H1 (cell line): ENCODE data around the gene KRT84. TPM values are rescaled to one million over a fixed set of nuclear protein-coding genes. Genes with fewer than 3 reads are reported as not detected.

Experiments used
- CTCF ChIA-PET: fragments of 300-600 bp; sonication (Branson Sonifier 250); formaldehyde crosslinking; loops from one replicate; lab custom pipeline; 2021; ENCODE audit not compliant: partially characterized antibody; lab: Charles Lee
- POLR2A ChIA-PET: fragments of 300-600 bp; sonication (Branson Sonifier 250); formaldehyde crosslinking; loops from one replicate; lab custom pipeline; 2021; ENCODE audit warnings: inconsistent platforms; ENCODE audit not compliant: partially characterized antibody; lab: Charles Lee
- DNase-seq, 2 experiments: peaks; one replicate each; pipeline versions ENCODE4 v3.0.0 to v3.0.0-alpha.2; 2010 to 2022; ENCODE audit warnings: low spot score in 2 of 2, low read depth in 1 of 2, mixed read lengths in 1 of 2
- FAIRE-seq: peaks from 2 replicates; lab custom pipeline; 2011; peaks lifted over from hg19 to GRCh38; lab: Jason Lieb, UNC
- H2AFZ ChIP-seq: 2 replicates; pipeline ENCODE4 v1.8.1; 2012; ENCODE audit warnings: low read length, inconsistent platforms
- H2AK5ac ChIP-seq: 2 replicates; pipeline ENCODE4 v1.6.1; 2013; ENCODE audit warnings: low read depth, low read length
- H2BK120ac ChIP-seq: replicated peaks from 2 replicates; pipeline ENCODE3; 2013; ENCODE audit warnings: low read depth, low read length, inconsistent platforms
- H2BK12ac ChIP-seq: 2 replicates; pipeline ENCODE4 v1.6.1; 2013; ENCODE audit warnings: low read depth, low read length
- H2BK15ac ChIP-seq: 2 replicates; pipeline ENCODE4 v1.6.1; 2013; ENCODE audit warnings: low read length
- H2BK20ac ChIP-seq: 2 replicates; pipeline ENCODE4 v1.6.1; 2013; ENCODE audit warnings: low read length
- H2BK5ac ChIP-seq: 2 replicates; pipeline ENCODE4 v1.6.1; 2013; ENCODE audit warnings: low read depth, low read length
- H3K14ac ChIP-seq: 2 replicates; pipeline ENCODE4 v1.6.1; 2013; ENCODE audit warnings: inconsistent platforms; ENCODE audit not compliant: insufficient read length
- H3K18ac ChIP-seq: 2 replicates; pipeline ENCODE4 v1.6.1; 2013; ENCODE audit warnings: low read length; ENCODE audit errors: extremely low read depth
- H3K23ac ChIP-seq: 2 replicates; pipeline ENCODE4 v1.6.1; 2013; ENCODE audit warnings: inconsistent platforms; ENCODE audit not compliant: insufficient read length
- H3K23me2 ChIP-seq: 2 replicates; pipeline ENCODE4 v1.6.1; 2013; ENCODE audit warnings: low read depth, low read length
- H3K27ac ChIP-seq: 2 replicates; pipeline ENCODE4 v1.6.1; 2011; ENCODE audit warnings: low read depth, low read length, inconsistent platforms
- H3K27me3 ChIP-seq, 4 experiments: replicated peaks in 1 of 4; 1 replicate in 1 of 4; 2 replicates in 3 of 4; pipeline versions ENCODE4 v1.6.1 to v1.8.1; 2011 to 2013; ENCODE audit warnings: low read length in 3 of 4, mild to moderate bottlenecking in 3 of 4, inconsistent platforms in 2 of 4, mixed read lengths in 2 of 4, moderate library complexity in 1 of 4; ENCODE audit not compliant: control insufficient read depth in 3 of 4, insufficient read depth in 3 of 4; ENCODE audit errors: extremely low read depth in 1 of 4
- H3K36me3 ChIP-seq, 4 experiments: 2 replicates each; pipeline versions ENCODE4 v1.6.1 to v1.8.1; 2011 to 2013; ENCODE audit warnings: mild to moderate bottlenecking in 4 of 4, low read length in 3 of 4, moderate library complexity in 2 of 4, control low read depth in 1 of 4, inconsistent platforms in 1 of 4; ENCODE audit not compliant: insufficient read depth in 4 of 4, control insufficient read depth in 2 of 4
- H3K4ac ChIP-seq: replicated peaks from 2 replicates; pipeline ENCODE3; 2013; ENCODE audit warnings: low read length, low read depth, mixed read lengths, inconsistent platforms; ENCODE audit not compliant: insufficient read length
- H3K4me1 ChIP-seq, 4 experiments: replicated peaks in 1 of 4; 1 replicate in 1 of 4; 2 replicates in 3 of 4; pipeline versions ENCODE4 v1.6.1 to v1.8.1; 2011 to 2013; ENCODE audit warnings: low read length in 3 of 4, inconsistent platforms in 2 of 4, mixed read lengths in 1 of 4; ENCODE audit not compliant: insufficient read depth in 4 of 4, control insufficient read depth in 3 of 4
- H3K4me2 ChIP-seq, 2 experiments: 2 replicates each; pipeline versions ENCODE4 v1.6.1 to v1.8.1; 2011 to 2013; ENCODE audit warnings: low read depth in 2 of 2, low read length in 2 of 2, control low read depth in 1 of 2, inconsistent platforms in 1 of 2, mild to moderate bottlenecking in 1 of 2; ENCODE audit not compliant: insufficient read depth in 1 of 2
- H3K4me3 ChIP-seq, 4 experiments: fragments of 200-600, 300-600 bp in 1 of 4; sonication (generic), shearing (Covaris generic), sonication (Bioruptor Twin) in 1 of 4; 2 replicates each; pipeline versions ENCODE4 v1.5.1 to v1.8.1; 2011 to 2016; ENCODE audit warnings: low read length in 4 of 4, low read depth in 3 of 4, control low read depth in 2 of 4, inconsistent platforms in 2 of 4, mild to moderate bottlenecking in 2 of 4, mixed read lengths in 1 of 4, moderate library complexity in 1 of 4; ENCODE audit not compliant: insufficient read depth in 2 of 4; ENCODE audit errors: extremely low read depth in 1 of 4
- H3K56ac ChIP-seq: replicated peaks from 2 replicates; pipeline ENCODE3; 2013; ENCODE audit warnings: low read depth, mild to moderate bottlenecking, mixed read lengths, low read length, inconsistent platforms; ENCODE audit not compliant: insufficient read length
- H3K79me1 ChIP-seq: 2 replicates; pipeline ENCODE4 v1.6.1; 2013; ENCODE audit warnings: low read depth, low read length, control low read depth
- H3K79me2 ChIP-seq, 2 experiments: 2 replicates each; pipeline versions ENCODE4 v1.6.1 to v1.8.1; 2012 to 2013; ENCODE audit warnings: low read length in 2 of 2, mild to moderate bottlenecking in 2 of 2, inconsistent platforms in 1 of 2; ENCODE audit not compliant: insufficient read depth in 2 of 2, control insufficient read depth in 1 of 2
- H3K9ac ChIP-seq, 4 experiments: replicated peaks in 1 of 4; 1 replicate in 1 of 4; 2 replicates in 3 of 4; pipeline versions ENCODE4 v1.6.1 to v1.8.1; 2011 to 2013; ENCODE audit warnings: low read depth in 3 of 4, low read length in 3 of 4, control low read depth in 2 of 4, mild to moderate bottlenecking in 2 of 4, moderate library complexity in 2 of 4, inconsistent platforms in 1 of 4; ENCODE audit errors: extremely low read depth in 1 of 4
- H3K9me3 ChIP-seq, 2 experiments: 2 replicates each; pipeline versions ENCODE4 v1.6.1 to v1.8.1; 2012 to 2013; ENCODE audit warnings: mild to moderate bottlenecking in 2 of 2, moderate library complexity in 2 of 2, control low read depth in 1 of 2, inconsistent platforms in 1 of 2, low read depth in 1 of 2, low read length in 1 of 2, mixed read lengths in 1 of 2; ENCODE audit not compliant: insufficient read depth in 2 of 2
- H4K20me1 ChIP-seq, 2 experiments: replicated peaks in 1 of 2; 2 replicates each; pipeline versions ENCODE3 to v1.8.1; 2011 to 2013; ENCODE audit warnings: inconsistent platforms in 2 of 2, low read length in 2 of 2, mild to moderate bottlenecking in 1 of 2; ENCODE audit not compliant: insufficient read depth in 2 of 2, control insufficient read depth in 1 of 2
- H4K5ac ChIP-seq: 2 replicates; pipeline ENCODE4 v1.6.1; 2013; ENCODE audit warnings: low read length, low read depth, mixed read lengths, inconsistent platforms; ENCODE audit not compliant: insufficient read length
- H4K8ac ChIP-seq: 2 replicates; pipeline ENCODE4 v1.8.0; 2013; ENCODE audit warnings: mild to moderate bottlenecking, moderate library complexity, low read length, inconsistent platforms; ENCODE audit not compliant: insufficient read depth; ENCODE audit errors: extremely low read depth
- H4K91ac ChIP-seq: replicated peaks from 2 replicates; pipeline ENCODE3; 2013; ENCODE audit warnings: low read length, mixed read lengths, inconsistent platforms; ENCODE audit not compliant: insufficient read length
- CTCF ChIP-seq, 3 experiments: IDR thresholded peaks; 1 replicate in 2 of 3; 2 replicates in 1 of 3; pipeline versions ENCODE4 v1.5.1 to v1.6.1; 2011; ENCODE audit warnings: low read length in 3 of 3, mild to moderate bottlenecking in 3 of 3, inconsistent platforms in 2 of 3, low read depth in 1 of 3, moderate library complexity in 1 of 3; ENCODE audit not compliant: insufficient read depth in 1 of 3; ENCODE audit errors: control extremely low read depth in 1 of 3
- EZH2 ChIP-seq: fragments of 200-600 bp; sonication (generic); IDR thresholded peaks from 2 replicates; pipeline ENCODE4 v1.7.1; 2012; ENCODE audit warnings: low read depth, mild to moderate bottlenecking, moderate library complexity, low read length, inconsistent platforms; ENCODE audit not compliant: severe bottlenecking
- GABPA ChIP-seq: IDR thresholded peaks from 2 replicates; pipeline ENCODE4 v1.6.1; 2011; ENCODE audit warnings: mild to moderate bottlenecking, low read length, moderate library complexity, borderline replicate concordance; ENCODE audit not compliant: insufficient read depth
- HDAC6 ChIP-seq: IDR thresholded peaks from one replicate; pipeline ENCODE4 v1.7.1; 2012; ENCODE audit warnings: low read depth, mild to moderate bottlenecking, inconsistent platforms, low read length, moderate library complexity
- JUND ChIP-seq: IDR thresholded peaks from 2 replicates; pipeline ENCODE4 v1.6.1; 2011; ENCODE audit warnings: mild to moderate bottlenecking, improper control_type of control experiment, low read length
- POLR2AphosphoS5 ChIP-seq: IDR thresholded peaks from 2 replicates; pipeline ENCODE4 v1.6.1; 2011; ENCODE audit warnings: low read depth, low read length
- POU5F1 ChIP-seq: IDR thresholded peaks from 2 replicates; pipeline ENCODE4 v1.6.1; 2011; ENCODE audit warnings: low read depth, mild to moderate bottlenecking, low read length, moderate library complexity
- SP2 ChIP-seq: IDR thresholded peaks from 2 replicates; pipeline ENCODE4 v1.6.1; 2012; ENCODE audit warnings: mild to moderate bottlenecking, low read length, inconsistent platforms
- TAF1 ChIP-seq: IDR thresholded peaks from 2 replicates; pipeline ENCODE4 v1.6.1; 2011; ENCODE audit warnings: mild to moderate bottlenecking, low read depth, low read length
- TCF12 ChIP-seq: IDR thresholded peaks from 2 replicates; pipeline ENCODE4 v1.6.1; 2011; ENCODE audit warnings: low read depth, mild to moderate bottlenecking, low read length
- USF2 ChIP-seq: IDR thresholded peaks from 2 replicates; pipeline ENCODE4 v1.6.1; 2011; ENCODE audit warnings: low read length, improper control_type of control experiment
- WGBS, 2 experiments: shearing (Covaris generic) in 1 of 2; methylation state at CpG; one replicate each; pipeline versions ENCODE4 v1.1.6 to v1.1.7; 2013 to 2015; ENCODE audit warnings: low lambda C conversion rate in 2 of 2, mixed read lengths in 2 of 2, inconsistent platforms in 1 of 2, low coverage in 1 of 2, missing lambda C conversion rate in 1 of 2; ENCODE audit not compliant: insufficient replicate concordance in 2 of 2, insufficient coverage in 1 of 2, insufficient read length in 1 of 2; ENCODE audit errors: extremely low coverage in 1 of 2, missing lambda C conversion rate in 1 of 2; 5-methylcytosine and 5-hydroxymethylcytosine counted together
- polyA plus RNA-seq, 7 experiments: library from polyadenylated mRNA; depleted of rRNA in 3 of 7; stranded (reverse) in 5 of 7; unstranded in 2 of 7; fragments of >200 nt in 5 of 7; fragments of 200-250 nt in 2 of 7; gene quantifications; 1 replicate in 5 of 7; 2 replicates in 1 of 7; 4 replicates in 1 of 7; pipeline versions ENCODE4 v1.2.1 to v1.2.3, GENCODE V29; 2011 to 2013; ENCODE audit warnings: missing spikeins in 2 of 7, mixed read lengths in 2 of 7
- total RNA-seq: library from RNA; stranded (reverse); fragmentation: NEBNext Ultra II Directional; extraction: Animal tissue kit (Norgen Biotek cat#: 25700); gene quantifications from 2 replicates; pipeline ENCODE4 v1.2.1, GENCODE V29; 2021

Gene KRT84
- total and polyA plus RNA-seq, 2 of the 8 experiments (the other 6 are each of a cell fraction or from before 2014, with no cell fraction given) = not detected

GRCh38 chr12:52359621-52360061 is 25.8 kb downstream of the KRT84 start:
- ChIA-PET POLR2A (no interaction called here), CTCF (interaction anchor here (0.8 to 6.7 kb wide), 12 partner anchors 11 to 202 kb away, joined by 3 to 88 read pairs (median 4); no protein-coding TSS in a partner anchor)
- Histone ChIP-seq H3K23me2 (no peaks in the 10 kb centered on the region), H3K4me2 (no peak overlapping the region), H2BK20ac (no peak overlapping the region), H3K4me3 (no peak overlapping the region), H4K20me1 (no peaks in the 10 kb centered on the region), H2BK5ac (no peak overlapping the region), H2AFZ (no peak overlapping the region), H3K23ac (no peak overlapping the region), H3K27ac (no peak overlapping the region), H2BK15ac (no peak overlapping the region), H4K91ac (no peak overlapping the region), H3K4ac (no peak overlapping the region), H4K5ac (no peak overlapping the region), H3K14ac (no peak overlapping the region), H3K79me2 (no peaks in the 10 kb centered on the region), H2BK120ac (no peak overlapping the region), H3K36me3 (no peaks in the 10 kb centered on the region), H3K4me1 (no peaks in the 10 kb centered on the region), H3K9me3 (no peaks in the 10 kb centered on the region; a peak in 1 of 4 replicates), H3K9ac (no peak overlapping the region), H3K79me1 (no peaks in the 10 kb centered on the region), H3K56ac (no peak overlapping the region), H4K8ac (no peak overlapping the region), H2AK5ac (no peak overlapping the region), H2BK12ac (no peak overlapping the region), H3K27me3 (no peaks in the 10 kb centered on the region), H3K18ac (no peak overlapping the region)
- DNase-seq (no peak), FAIRE-seq (no peak)
- 88% methylated on average over 5 of the region's 5 CpGs; no CpG with 5 or more reads in 1 of the 2 experiments for WGBS, 2 experiments
- no peak for TF ChIP-seq TAF1
- no peak for TF ChIP-seq POLR2AphosphoS5
- no peak for TF ChIP-seq HDAC6
- TF ChIP-seq SP2 = no peak
- TF ChIP-seq GABPA = no peak
- no peak for TF ChIP-seq POU5F1
- no peak for TF ChIP-seq EZH2
- TF ChIP-seq TCF12 = no peak
- no peak for TF ChIP-seq CTCF (IDR thresholded peaks at IDR 0.05; ENCODE audit: control extremely low read depth in 1 of 3, insufficient read depth in 1 of 3, low read depth in 1 of 3, low read length in 3 of 3)
- TF ChIP-seq USF2 = no peak
- TF ChIP-seq JUND = no peak
